ENCODE data around the gene TANGO6. TPM values are rescaled to one million over a fixed set of nuclear protein-coding genes. Genes with fewer than 3 reads are reported as not detected.

The TANGO6 gene
- total RNA-seq, 1 donor: 38.0 TPM

- H2AFZ ChIP-seq (ENCODE audit: low read length): no peak overlapping the region
- no peaks in the 10 kb centered on the region for H3K36me3 ChIP-seq (ENCODE audit: insufficient read depth, low read length)
These were observed 173.9 kb downstream of the TANGO6 start for GRCh38 chr16:69017036-69017783.

GRCh38 chr16:69019811-69020210 is 176.5 kb downstream of the TANGO6 start:
- Histone ChIP-seq H3K36me3 (ENCODE audit: insufficient read depth, low read length) (no peaks in the 10 kb centered on the region), H3K9me3 (ENCODE audit: low read depth, low read length) (no peaks in the 10 kb centered on the region), H3K4me1 (ENCODE audit: insufficient read depth, low read length) (peaks cover 12% of the 10 kb centered on the region), H3K4me2 (ENCODE audit: insufficient read depth, low read length) (no peak overlapping the region), H4K20me1 (ENCODE audit: insufficient read depth, low read length) (no peaks in the 10 kb centered on the region), H2AFZ (ENCODE audit: low read length) (no peak overlapping the region), H3K79me2 (ENCODE audit: insufficient read depth, low read length) (no peaks in the 10 kb centered on the region), H3K27me3 (ENCODE audit: insufficient read depth, low read length) (no peaks in the 10 kb centered on the region), H3K27ac (ENCODE audit: low read depth, low read length) (no peak overlapping the region), H3K4me3 (ENCODE audit: insufficient read depth, low read length) (no peak overlapping the region)
- DNase-seq (ENCODE audit: insufficient read length, low spot score, missing footprints): no peak
- no peak for TF ChIP-seq CTCF (IDR thresholded peaks at IDR 0.05; ENCODE audit: extremely low read depth, low read depth, low read length)

More at GRCh38 chr16:69017036-69017783, 173.9 kb downstream of the TANGO6 start:
- H3K4me2 ChIP-seq (ENCODE audit: insufficient read depth, low read length): peak overlapping the region; percentile 44
- H3K9me3 ChIP-seq (ENCODE audit: low read depth, low read length): no peaks in the 10 kb centered on the region
- no peaks in the 10 kb centered on the region for H3K79me2 ChIP-seq (ENCODE audit: insufficient read depth, low read length)
- H3K4me3 ChIP-seq (ENCODE audit: insufficient read depth, low read length): no peak overlapping the region
- peak overlapping the region; percentile 67 for H3K27ac ChIP-seq (ENCODE audit: low read depth, low read length)
- peaks cover 12% of the 10 kb centered on the region for H3K4me1 ChIP-seq (ENCODE audit: insufficient read depth, low read length)
- DNase-seq (ENCODE audit: insufficient read length, low spot score, missing footprints): peak; percentile 95
- no peak for TF ChIP-seq CTCF (IDR thresholded peaks at IDR 0.05; ENCODE audit: extremely low read depth, low read depth, low read length)
- H3K27me3 ChIP-seq (ENCODE audit: insufficient read depth, low read length): no peaks in the 10 kb centered on the region
- no peaks in the 10 kb centered on the region for H4K20me1 ChIP-seq (ENCODE audit: insufficient read depth, low read length)

GRCh38 chr16:69029121-69029520 is 185.8 kb downstream of the TANGO6 start:
- Histone ChIP-seq H3K4me2 (ENCODE audit: insufficient read depth, low read length) (no peak overlapping the region), H3K9me3 (ENCODE audit: low read depth, low read length) (no peaks in the 10 kb centered on the region), H3K27ac (ENCODE audit: low read depth, low read length) (no peak overlapping the region), H3K4me3 (ENCODE audit: insufficient read depth, low read length) (no peak overlapping the region), H3K79me2 (ENCODE audit: insufficient read depth, low read length) (no peaks in the 10 kb centered on the region), H4K20me1 (ENCODE audit: insufficient read depth, low read length) (no peaks in the 10 kb centered on the region), H3K27me3 (ENCODE audit: insufficient read depth, low read length) (no peaks in the 10 kb centered on the region), H3K4me1 (ENCODE audit: insufficient read depth, low read length) (no peaks in the 10 kb centered on the region), H3K36me3 (ENCODE audit: insufficient read depth, low read length) (no peaks in the 10 kb centered on the region), H2AFZ (ENCODE audit: low read length) (no peak overlapping the region)
- no peak for TF ChIP-seq CTCF (IDR thresholded peaks at IDR 0.05; ENCODE audit: extremely low read depth, low read depth, low read length)
- no peak for DNase-seq (ENCODE audit: insufficient read length, low spot score, missing footprints)

- no peak overlapping the region for H2AFZ ChIP-seq (ENCODE audit: low read length)
- H3K27me3 ChIP-seq (ENCODE audit: insufficient read depth, low read length): no peaks in the 10 kb centered on the region
- no peaks in the 10 kb centered on the region for H3K4me1 ChIP-seq (ENCODE audit: insufficient read depth, low read length)
- H3K4me3 ChIP-seq (ENCODE audit: insufficient read depth, low read length): no peak overlapping the region
- no peak for TF ChIP-seq CTCF (IDR thresholded peaks at IDR 0.05; ENCODE audit: extremely low read depth, low read depth, low read length)
- no peak for DNase-seq (ENCODE audit: insufficient read length, low spot score, missing footprints)
- H3K36me3 ChIP-seq (ENCODE audit: insufficient read depth, low read length): no peaks in the 10 kb centered on the region
- H3K79me2 ChIP-seq (ENCODE audit: insufficient read depth, low read length): no peaks in the 10 kb centered on the region
- H3K4me2 ChIP-seq (ENCODE audit: insufficient read depth, low read length): no peak overlapping the region
- no peak overlapping the region for H3K27ac ChIP-seq (ENCODE audit: low read depth, low read length)
- no peaks in the 10 kb centered on the region for H3K9me3 ChIP-seq (ENCODE audit: low read depth, low read length)
- H4K20me1 ChIP-seq (ENCODE audit: insufficient read depth, low read length): no peaks in the 10 kb centered on the region
These were observed 188.6 kb downstream of the TANGO6 start for GRCh38 chr16:69031877-69032301.

All from osteoblast (primary cell).